Right ventricle myocardium superior (tissue), 1 donor: ENCODE data around the gene IFIT1. TPM values are rescaled to one million over a fixed set of nuclear protein-coding genes. Genes with fewer than 3 reads are reported as not detected.
A peak's percentile ranks its signal among the peaks of the same experiment; 100 is the strongest.
"Not testable (repeated sequence)": the region's sequence is repeated elsewhere in the genome, so short reads cannot be mapped to it uniquely, and the experiment has no call there.

Experiments used
- ATAC-seq: fragments of 200-7000 bp; cut with Tn5 transposase; one replicate; pipeline ENCODE4 v1.9.1; 2020; ENCODE audit warnings: mild to moderate bottlenecking; ENCODE audit not compliant: poor library complexity
- DNase-seq: peaks from one replicate; pipeline ENCODE4 v3.0.0-alpha.2; 2020
- intact Hi-C: fragments of 100-400 bp; cut with DNase I; formaldehyde crosslinking; loops from one replicate; pipeline ENCODE4 v1.11.2; 2022
- total RNA-seq: library from RNA; stranded (reverse); fragmentation: NEBNext Ultra II Directional; extraction: Animal tissue kit (Norgen Biotek cat#: 25700); gene quantifications from one replicate; pipeline ENCODE4 v1.2.1, GENCODE V29; 2021
- donor health status: DM: no; HTN: yes; CAD: no; lungs with severe emphysema.

The IFIT1 gene
- total RNA-seq, 1 donor from 2014 or later, result 28.1 TPM

DNA sequence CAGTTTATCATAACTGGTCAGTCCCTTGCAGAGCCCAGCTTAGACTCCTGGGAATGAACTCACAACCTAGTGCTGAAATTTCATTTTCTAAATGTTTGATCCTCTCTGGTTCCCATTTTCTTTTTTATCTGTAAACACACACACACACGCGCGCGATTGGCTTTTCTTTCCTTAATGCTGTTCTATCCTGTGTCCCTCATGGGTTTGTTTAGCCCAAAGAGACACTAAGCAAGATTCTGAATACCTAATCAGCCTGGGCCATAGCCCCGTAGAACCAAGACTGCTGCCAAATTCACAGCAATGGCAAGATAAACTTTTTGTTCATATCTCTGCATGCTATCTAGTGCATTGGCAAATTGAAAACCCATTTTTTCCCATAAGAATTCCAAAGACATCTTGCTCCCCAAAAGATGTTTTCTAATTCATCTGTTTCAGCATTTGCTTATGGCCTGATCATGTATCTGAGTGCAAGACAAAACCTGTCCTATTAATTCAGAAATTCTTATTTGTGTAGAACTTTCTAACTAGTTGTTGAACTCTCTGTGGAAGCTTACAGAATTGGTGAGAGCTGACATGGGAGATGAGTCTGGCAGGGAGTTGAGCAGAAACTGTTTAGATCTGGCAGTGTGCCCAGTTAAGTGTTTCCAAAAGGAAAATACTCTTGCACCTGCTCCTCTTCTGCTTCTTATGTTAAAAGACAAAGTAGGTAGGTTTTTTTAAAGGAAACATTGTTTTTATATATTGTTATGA lies 1.8 kb upstream of the IFIT1 start:
- peak; percentile 40 for ATAC-seq
- no peak for DNase-seq
- intact Hi-C loops, result no loop called here

- intact Hi-C loops, ATAC-seq, DNase-seq: not testable (repeated sequence)
Measured at GRCh38 chr10:89391226-89391576, 1.2 kb upstream of the IFIT1 start.

DNA sequence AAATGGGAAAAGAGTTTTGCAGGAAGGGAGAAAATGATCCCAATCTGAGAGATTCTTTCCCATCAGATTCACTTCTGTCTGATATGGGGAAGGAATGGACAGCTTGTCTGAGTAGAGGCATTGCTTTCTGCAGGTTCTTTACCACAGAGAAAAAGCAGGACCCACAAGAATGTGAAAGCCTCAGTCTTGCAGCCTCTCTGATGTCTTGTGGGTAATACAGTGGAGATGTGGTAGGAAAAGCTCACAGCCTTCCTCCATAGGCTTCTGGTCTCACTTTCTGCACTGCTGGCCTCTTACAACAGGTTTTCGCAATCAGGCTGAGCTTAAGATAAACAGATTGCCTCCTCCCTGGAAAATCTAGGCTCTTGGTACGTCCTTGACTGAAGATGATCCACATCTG lies 551 bp downstream of the IFIT1 start:
- no peak for DNase-seq
- peak; percentile 65 for ATAC-seq
- intact Hi-C loops, result no loop called here

DNA sequence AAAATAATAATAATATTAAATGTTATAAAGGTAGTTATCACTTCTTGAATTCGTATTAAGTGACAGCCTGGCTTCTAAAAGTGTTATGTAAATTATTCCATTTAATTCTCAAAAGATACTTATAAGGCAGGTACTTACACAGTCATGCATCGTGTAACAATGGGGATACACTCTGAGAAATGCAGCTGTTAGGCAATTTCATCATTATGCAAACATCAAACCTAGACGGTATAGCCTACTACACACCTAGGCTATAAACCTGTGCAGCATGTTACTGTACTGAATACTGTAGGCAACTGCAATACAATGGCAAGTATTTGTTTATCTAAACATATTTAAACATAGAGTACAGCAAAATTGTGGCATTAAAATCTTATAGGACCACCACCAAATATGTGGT lies 1.5 kb downstream of the IFIT1 start:
- DNase-seq (no peak), ATAC-seq (no peak)
- intact Hi-C loops, result no loop called here

DNA sequence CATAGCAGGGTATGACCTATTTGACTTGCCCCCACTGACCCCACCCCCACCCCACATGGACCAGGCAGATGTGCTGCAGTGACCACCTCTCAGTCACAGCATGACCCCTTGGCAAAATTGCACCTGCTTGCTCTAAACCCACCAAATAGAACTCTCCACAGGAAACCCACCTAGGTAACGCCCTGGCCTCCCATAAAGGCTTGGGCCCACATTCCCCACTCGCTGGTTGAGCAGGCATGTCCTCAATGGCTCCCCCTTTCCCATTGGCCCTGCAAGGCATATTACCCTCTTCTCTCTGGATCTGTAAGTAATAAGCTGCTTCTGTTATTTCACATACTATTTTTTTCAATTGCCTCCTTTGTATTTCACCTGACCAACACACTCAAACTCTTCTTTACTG lies 2.7 kb downstream of the IFIT1 start:
- ATAC-seq, result no peak
- no peak for DNase-seq
- intact Hi-C loops, result no loop called here

- intact Hi-C loops, result no loop called here
- no peak for DNase-seq
- no peak for ATAC-seq
Measured at GRCh38 chr10:89398003-89398749, 5.8 kb downstream of the IFIT1 start.

- intact Hi-C loops, result no loop called here
- no peak for ATAC-seq
- no peak for DNase-seq
Measured at GRCh38 chr10:89399956-89400355, 7.5 kb downstream of the IFIT1 start.

DNA sequence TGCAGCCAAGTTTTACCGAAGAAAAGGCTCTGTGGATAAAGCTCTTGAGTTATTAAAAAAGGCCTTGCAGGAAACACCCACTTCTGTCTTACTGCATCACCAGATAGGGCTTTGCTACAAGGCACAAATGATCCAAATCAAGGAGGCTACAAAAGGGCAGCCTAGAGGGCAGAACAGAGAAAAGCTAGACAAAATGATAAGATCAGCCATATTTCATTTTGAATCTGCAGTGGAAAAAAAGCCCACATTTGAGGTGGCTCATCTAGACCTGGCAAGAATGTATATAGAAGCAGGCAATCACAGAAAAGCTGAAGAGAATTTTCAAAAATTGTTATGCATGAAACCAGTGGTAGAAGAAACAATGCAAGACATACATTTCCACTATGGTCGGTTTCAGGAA lies 10.6 kb downstream of the IFIT1 start:
- intact Hi-C loops, result no loop called here
- no peak for ATAC-seq
- DNase-seq, result no peak

GRCh38 chr10:89404104-89405047 lies 12.0 kb downstream of the IFIT1 start:
- intact Hi-C loops, result no loop called here
- no peak for ATAC-seq
- no peak for DNase-seq

DNA sequence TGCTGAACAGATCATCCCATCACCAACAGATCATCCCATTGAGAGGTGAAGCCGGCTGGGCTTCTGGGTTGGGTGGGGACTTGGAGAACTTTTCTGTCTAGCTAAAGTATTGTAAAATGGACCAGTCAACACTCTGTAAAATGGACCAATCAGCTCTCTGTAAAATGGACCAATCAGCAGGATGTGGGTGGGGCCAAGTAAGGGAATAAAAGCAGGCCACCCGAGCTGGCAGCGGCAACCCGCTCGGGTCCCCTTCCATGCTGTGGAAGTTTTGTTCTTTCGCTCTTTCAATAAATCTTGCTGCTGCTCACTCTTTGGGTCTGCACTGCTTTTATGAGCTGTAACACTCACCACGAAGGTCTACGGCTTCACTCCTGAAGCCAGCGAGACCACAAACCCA lies 13.8 kb downstream of the IFIT1 start:
- intact Hi-C loops, ATAC-seq, DNase-seq: not testable (repeated sequence)

GRCh38 chr10:89407792-89408191 lies 15.4 kb downstream of the IFIT1 start:
- ATAC-seq, DNase-seq, intact Hi-C loops: not testable (repeated sequence)

DNA sequence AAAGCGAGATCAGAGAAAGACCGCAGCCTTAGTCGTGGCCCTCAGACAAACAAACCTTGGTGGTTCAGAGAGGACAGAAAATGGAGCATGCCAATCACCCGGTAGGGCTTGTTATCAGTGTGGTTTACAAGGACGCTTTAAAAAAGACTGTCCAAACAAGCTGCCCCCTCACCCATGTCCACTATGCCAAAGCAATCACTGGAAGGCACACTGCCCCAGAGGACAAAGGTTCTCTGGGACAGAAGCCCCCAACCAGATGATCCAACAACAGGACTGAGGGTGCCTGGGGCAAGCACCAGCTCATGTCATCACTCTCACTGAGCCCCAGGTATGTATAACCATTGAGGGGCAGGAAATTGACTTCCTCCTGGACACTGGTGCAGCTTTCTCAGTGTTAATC lies 16.9 kb downstream of the IFIT1 start:
- DNase-seq, ATAC-seq, intact Hi-C loops: not testable (repeated sequence)

GRCh38 chr10:89410551-89410950 lies 18.1 kb downstream of the IFIT1 start:
- DNase-seq, intact Hi-C loops, ATAC-seq: not testable (repeated sequence)

DNA sequence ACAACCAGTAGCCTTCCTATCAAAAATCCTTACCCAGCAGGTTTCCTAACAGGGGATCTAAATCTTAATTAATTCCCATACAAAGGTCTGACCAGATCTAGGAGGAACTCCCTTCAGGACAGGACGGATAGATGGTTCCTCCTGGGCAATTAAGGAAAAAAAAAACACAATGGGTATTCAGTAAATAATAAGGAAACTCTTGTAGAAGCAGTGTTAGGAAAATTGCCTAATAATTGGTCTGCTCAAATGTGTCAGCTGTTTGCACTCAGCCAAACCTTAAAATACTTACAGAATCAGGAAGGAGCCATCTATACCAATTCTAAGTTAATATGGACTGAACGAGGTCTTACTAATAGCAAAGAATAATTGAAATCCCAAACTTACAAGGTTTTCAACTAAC lies 18.7 kb downstream of the IFIT1 start:
- ATAC-seq, DNase-seq, intact Hi-C loops: not testable (repeated sequence)

- intact Hi-C loops, ATAC-seq, DNase-seq: not testable (repeated sequence)
Measured at GRCh38 chr10:89412276-89412675, 19.9 kb downstream of the IFIT1 start.

DNA sequence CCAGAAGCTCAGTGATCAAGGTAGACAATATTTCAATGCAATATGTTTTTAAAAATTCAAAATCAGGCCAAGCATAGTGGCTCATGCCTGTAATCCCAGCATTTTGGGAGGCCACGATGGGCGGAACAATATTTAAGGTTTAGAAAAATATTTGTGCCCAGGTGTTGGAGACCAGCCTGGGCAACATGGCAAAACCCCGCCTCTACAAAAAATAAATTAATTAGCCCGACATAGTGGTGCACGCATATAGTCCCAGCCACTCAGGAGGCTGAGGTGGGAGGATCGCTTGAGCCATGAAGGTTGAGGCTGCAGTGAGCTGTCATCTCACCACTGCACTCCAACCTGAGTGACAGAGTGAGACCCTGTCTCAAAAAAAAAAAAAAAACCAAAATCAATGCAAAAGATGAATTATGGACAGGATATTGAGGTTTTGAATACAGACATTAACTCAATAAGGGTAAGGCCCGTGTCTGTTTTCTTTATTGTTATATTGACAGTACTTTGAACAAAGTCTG lies 21.0 kb downstream of the IFIT1 start:
- intact Hi-C loops, result no loop called here
- no peak for DNase-seq
- no peak for ATAC-seq

DNA sequence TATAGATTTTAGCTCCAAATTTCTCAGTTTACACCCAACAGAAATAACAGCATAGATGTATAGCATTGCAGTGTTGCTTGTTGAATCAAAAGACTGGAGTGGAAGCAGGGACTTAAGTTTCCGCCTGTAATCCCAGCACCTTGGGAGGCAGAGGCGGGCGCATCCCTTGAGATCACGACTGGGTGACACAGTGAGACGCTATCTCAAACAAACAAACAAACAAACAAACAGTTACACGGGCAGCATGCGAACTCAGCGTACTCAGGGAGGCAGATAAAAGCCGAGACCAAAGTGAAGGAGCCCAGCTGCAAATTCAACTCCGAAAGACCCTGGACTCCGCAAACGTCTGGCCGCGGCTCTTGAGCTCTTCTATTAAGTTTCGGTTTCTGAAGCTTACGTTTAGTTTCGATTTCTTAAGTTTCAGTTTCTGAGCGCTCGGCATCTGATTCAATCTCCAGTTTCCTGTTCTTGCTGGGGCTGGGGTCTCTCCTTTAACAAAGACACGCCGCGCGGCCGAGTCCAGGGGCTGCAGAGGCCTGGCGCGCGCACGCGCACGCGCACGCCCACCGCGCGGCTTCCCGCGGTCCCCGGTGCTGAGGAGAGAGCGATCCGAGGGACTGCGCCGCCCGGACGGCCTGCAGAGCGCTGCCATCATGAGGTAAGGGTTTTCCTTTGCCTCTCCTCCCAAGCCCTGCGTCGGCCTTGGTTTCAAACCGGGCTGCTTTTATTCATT lies 21.9 kb downstream of the IFIT1 start, which contains the start of gene IFIT5:
IFIT5 (plus strand) TSS at position 423 of the 733 bp plus-strand sequence; CDS start at position 654, 231 bp downstream.
- intact Hi-C loops, result no loop called here
- ATAC-seq (peak; percentile 96), DNase-seq (peak; percentile 89)
